ENCODE measurements around the gene DISC1. TPM values are rescaled to one million over a fixed set of nuclear protein-coding genes. Genes with fewer than 3 reads are reported as not detected.

Gene DISC1
- total and polyA plus RNA-seq, 2 experiments from 2014 or later = 2.1 to 6.5 TPM

- TF ChIP-seq, protein P1, sequence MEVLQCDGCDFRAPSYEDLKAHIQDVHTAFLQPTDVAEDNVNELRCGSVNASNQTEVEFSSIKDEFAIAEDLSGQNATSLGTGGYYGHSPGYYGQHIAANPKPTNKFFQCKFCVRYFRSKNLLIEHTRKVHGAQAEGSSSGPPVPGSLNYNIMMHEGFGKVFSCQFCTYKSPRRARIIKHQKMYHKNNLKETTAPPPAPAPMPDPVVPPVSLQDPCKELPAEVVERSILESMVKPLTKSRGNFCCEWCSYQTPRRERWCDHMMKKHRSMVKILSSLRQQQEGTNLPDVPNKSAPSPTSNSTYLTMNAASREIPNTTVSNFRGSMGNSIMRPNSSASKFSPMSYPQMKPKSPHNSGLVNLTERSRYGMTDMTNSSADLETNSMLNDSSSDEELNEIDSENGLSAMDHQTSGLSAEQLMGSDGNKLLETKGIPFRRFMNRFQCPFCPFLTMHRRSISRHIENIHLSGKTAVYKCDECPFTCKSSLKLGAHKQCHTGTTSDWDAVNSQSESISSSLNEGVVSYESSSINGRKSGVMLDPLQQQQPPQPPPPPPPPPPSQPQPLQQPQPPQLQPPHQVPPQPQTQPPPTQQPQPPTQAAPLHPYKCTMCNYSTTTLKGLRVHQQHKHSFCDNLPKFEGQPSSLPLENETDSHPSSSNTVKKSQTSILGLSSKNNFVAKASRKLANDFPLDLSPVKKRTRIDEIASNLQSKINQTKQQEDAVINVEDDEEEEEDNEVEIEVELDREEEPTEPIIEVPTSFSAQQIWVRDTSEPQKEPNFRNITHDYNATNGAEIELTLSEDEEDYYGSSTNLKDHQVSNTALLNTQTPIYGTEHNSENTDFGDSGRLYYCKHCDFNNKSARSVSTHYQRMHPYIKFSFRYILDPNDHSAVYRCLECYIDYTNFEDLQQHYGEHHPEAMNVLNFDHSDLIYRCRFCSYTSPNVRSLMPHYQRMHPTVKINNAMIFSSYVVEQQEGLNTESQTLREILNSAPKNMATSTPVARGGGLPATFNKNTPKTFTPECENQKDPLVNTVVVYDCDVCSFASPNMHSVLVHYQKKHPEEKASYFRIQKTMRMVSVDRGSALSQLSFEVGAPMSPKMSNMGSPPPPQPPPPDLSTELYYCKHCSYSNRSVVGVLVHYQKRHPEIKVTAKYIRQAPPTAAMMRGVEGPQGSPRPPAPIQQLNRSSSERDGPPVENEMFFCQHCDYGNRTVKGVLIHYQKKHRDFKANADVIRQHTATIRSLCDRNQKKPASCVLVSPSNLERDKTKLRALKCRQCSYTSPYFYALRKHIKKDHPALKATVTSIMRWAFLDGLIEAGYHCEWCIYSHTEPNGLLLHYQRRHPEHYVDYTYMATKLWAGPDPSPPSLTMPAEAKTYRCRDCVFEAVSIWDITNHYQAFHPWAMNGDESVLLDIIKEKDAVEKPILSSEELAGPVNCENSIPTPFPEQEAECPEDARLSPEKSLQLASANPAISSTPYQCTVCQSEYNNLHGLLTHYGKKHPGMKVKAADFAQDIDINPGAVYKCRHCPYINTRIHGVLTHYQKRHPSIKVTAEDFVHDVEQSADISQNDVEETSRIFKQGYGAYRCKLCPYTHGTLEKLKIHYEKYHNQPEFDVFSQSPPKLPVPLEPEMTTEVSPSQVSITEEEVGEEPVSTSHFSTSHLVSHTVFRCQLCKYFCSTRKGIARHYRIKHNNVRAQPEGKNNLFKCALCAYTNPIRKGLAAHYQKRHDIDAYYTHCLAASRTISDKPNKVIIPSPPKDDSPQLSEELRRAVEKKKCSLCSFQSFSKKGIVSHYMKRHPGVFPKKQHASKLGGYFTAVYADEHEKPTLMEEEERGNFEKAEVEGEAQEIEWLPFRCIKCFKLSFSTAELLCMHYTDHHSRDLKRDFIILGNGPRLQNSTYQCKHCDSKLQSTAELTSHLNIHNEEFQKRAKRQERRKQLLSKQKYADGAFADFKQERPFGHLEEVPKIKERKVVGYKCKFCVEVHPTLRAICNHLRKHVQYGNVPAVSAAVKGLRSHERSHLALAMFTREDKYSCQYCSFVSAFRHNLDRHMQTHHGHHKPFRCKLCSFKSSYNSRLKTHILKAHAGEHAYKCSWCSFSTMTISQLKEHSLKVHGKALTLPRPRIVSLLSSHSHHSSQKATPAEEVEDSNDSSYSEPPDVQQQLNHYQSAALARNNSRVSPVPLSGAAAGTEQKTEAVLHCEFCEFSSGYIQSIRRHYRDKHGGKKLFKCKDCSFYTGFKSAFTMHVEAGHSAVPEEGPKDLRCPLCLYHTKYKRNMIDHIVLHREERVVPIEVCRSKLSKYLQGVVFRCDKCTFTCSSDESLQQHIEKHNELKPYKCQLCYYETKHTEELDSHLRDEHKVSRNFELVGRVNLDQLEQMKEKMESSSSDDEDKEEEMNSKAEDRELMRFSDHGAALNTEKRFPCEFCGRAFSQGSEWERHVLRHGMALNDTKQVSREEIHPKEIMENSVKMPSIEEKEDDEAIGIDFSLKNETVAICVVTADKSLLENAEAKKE (CRISPR knock-in tag; IDR thresholded peaks at IDR 0.05) = no peak
- no peak for TF ChIP-seq STAT1 (IDR thresholded peaks at IDR 0.05; ENCODE audit: unreplicated experiment)
These were observed 270.2 kb downstream of the DISC1 start (continued) for GRCh38 chr1:231896806-231897205.

DNA sequence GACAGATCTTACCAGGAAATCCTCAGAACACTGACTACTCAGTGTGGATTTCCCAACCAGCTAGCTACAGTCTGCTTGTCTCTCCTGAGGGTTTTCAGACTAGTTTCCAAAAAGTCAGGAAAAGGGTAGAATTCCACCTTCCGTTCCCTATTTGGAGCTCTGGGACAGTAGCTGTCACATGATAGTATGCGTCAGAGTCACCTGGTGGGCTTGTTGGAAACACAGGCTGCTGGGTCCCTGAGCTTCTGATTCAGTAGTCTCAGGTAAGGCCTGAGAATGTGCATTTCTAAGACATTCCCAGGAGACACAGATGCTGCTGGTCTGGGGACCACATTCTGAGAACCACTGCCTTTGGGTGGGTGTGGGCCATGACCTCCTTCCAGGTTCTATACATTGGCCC is 272.5 kb downstream of the DISC1 start:
- Histone ChIP-seq H3K27me3 (ENCODE audit: insufficient read depth) (no peaks in the 10 kb centered on the region), H3K36me3 (ENCODE audit: insufficient read depth) (no peaks in the 10 kb centered on the region), H3K4me1 (ENCODE audit: insufficient read depth) (peaks cover 9% of the 10 kb centered on the region), H3K9me2 (ENCODE audit: insufficient read depth) (no peaks in the 10 kb centered on the region), H3K4me3 (no peak overlapping the region), H2AFZ (no peak overlapping the region), H4K20me1 (replicated peaks; ENCODE audit: insufficient read depth) (no peaks in the 10 kb centered on the region), H3K4me2 (no peak overlapping the region), H3K79me2 (replicated peaks; ENCODE audit: insufficient read depth) (no peaks in the 10 kb centered on the region), H3F3A (replicated peaks; ENCODE audit: low read depth) (no peaks in the 10 kb centered on the region), H3K27ac (ENCODE audit: low read depth) (no peak overlapping the region)
- Mint-ChIP-seq H3K27me3 (ENCODE audit: insufficient read depth, low read depth, poor library complexity) (no peaks in the 10 kb centered on the region), H3K4me3 (no peak overlapping the region), H3K4me1 (peaks cover 22% of the 10 kb centered on the region), H3K36me3 (ENCODE audit: low read depth) (peaks cover 4% of the 10 kb centered on the region; the same call in 1 of the 3 replicates), H3K9me3 (peaks cover 2% of the 10 kb centered on the region; the same call in 1 of the 3 replicates), H3K27ac (no peak overlapping the region)
- DNase-seq (ENCODE audit: low spot score) (no peak), ATAC-seq (no peak)
- TF ChIP-seq NANOG (IDR thresholded peaks at IDR 0.05; ENCODE audit: borderline replicate concordance) (no peak), ZNF331 (CRISPR knock-in tag; IDR thresholded peaks at IDR 0.05; ENCODE audit: low read depth) (no peak)
